GM18909 (cell line): ENCODE measurements around the gene SUPV3L1.

Experiments
- ATAC-seq: cut with Tn5 transposase; IDR thresholded peaks from one replicate; pipeline ENCODE4 v1.9.1; 2021; ENCODE audit warnings: mild to moderate bottlenecking; ENCODE audit not compliant: unreplicated experiment, poor library complexity

The SUPV3L1 gene

GRCh38 chr10:69201045-69201444, 21.0 kb downstream of the SUPV3L1 start:
- ATAC-seq = no peak

GRCh38 chr10:69202332-69202731, 22.3 kb downstream of the SUPV3L1 start:
- ATAC-seq = no peak

GRCh38 chr10:69208761-69209160, 28.7 kb downstream of the SUPV3L1 start:
- ATAC-seq = no peak

GRCh38 chr10:69209787-69210484, 29.9 kb downstream of the SUPV3L1 start:
- ATAC-seq = no peak

- no peak for ATAC-seq
These were observed 31.1 kb downstream of the SUPV3L1 start for GRCh38 chr10:69211104-69211503.

- no peak for ATAC-seq
These were observed 31.5 kb downstream of the SUPV3L1 start for GRCh38 chr10:69211524-69211923.

- ATAC-seq = no peak
These were observed 33.7 kb downstream of the SUPV3L1 start for GRCh38 chr10:69213591-69214311.

GRCh38 chr10:69214666-69215131, 34.7 kb downstream of the SUPV3L1 start:
- ATAC-seq = no peak

- no peak for ATAC-seq
These were observed 35.6 kb downstream of the SUPV3L1 start for GRCh38 chr10:69215405-69216171.

- no peak for ATAC-seq
These were observed 36.6 kb downstream of the SUPV3L1 start for GRCh38 chr10:69216577-69217118.

- ATAC-seq = no peak
These were observed 37.2 kb downstream of the SUPV3L1 start for GRCh38 chr10:69217119-69217754.

- ATAC-seq = no peak
These were observed 38.8 kb downstream of the SUPV3L1 start for GRCh38 chr10:69218831-69219230.

GRCh38 chr10:69220041-69220451, 40.0 kb downstream of the SUPV3L1 start, which contains the start of gene HKDC1:
Gene HKDC1, plus strand, starts transcription at chr10:69220332. Its CDS starts 104 bp downstream, at chr10:69220436.
- no peak for ATAC-seq

GRCh38 chr10:69220507-69220906, 40.5 kb downstream of the SUPV3L1 start:
- no peak for ATAC-seq

- ATAC-seq = peak; percentile 96
These were observed 42.4 kb downstream of the SUPV3L1 start for GRCh38 chr10:69222157-69223027.

- peak; percentile 8 for ATAC-seq
These were observed 43.0 kb downstream of the SUPV3L1 start for GRCh38 chr10:69223028-69223342.

GRCh38 chr10:69224862-69225657, 45.0 kb downstream of the SUPV3L1 start:
- no peak for ATAC-seq

- ATAC-seq = no peak
These were observed 45.6 kb downstream of the SUPV3L1 start for GRCh38 chr10:69225681-69226080.
